Stimulated activated CD4-positive, alpha-beta T cell treated with anti-CD3 and anti-CD28 coated beads, Interleukin-4, amount 100 ng/mL, for 1 hour (primary cell): ENCODE results near the gene USP33.
"Not testable (repeated sequence)": the region's sequence is repeated elsewhere in the genome, so short reads cannot be mapped to it uniquely, and the experiment has no call there.

ENCODE experiments used
- DNase-seq: peaks from one replicate; pipeline ENCODE4 v3.0.0-alpha.2; 2020

USP33 gene

DNA sequence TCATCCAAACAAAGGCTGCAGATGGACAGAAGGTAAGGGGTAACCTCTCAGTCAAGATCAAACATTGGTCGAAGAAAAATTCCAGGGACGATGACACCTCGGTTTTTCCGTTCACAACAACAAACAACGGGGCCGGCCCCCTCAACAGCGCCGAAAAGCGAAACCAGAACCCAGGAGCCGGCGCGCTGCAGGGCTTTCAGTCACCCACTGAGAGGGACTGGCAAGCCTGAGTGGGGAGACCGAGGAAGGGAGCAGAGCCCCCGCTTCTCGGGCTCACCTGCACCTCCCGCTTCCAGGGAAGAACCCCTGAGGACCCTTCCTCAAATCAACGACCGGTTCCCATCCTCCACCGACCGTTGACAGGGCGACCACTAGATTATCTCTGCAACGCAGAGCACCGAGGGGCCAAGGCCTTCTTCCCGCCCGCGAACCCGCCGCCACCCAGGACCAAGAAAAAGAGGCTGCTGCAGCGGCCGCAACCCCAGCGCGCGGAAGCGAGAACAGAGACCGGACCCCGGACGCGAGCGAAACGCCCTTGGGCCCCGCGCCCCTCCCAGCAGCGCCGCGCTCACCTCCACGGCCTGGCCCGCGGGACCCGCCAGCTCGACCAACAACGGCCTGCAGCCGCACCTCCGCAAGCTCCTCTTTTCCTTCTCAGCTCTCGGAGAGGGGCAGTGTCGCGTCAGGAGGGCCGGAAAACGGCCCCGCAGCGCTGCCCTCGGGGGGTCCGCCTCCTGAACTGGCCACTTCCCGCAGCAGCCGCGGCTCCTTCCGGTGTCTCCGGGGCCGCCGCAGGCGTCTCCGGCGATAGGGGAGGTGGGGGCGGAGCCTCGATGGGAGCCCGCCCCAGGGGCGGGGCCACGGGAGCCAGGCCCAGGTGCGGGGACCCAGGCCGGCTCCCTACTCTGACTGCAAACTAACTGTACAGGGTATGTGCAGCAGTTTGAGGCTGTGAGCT is at the start of gene USP33:
Gene USP33, minus strand, starts transcription at position 782 of the 958 bp plus-strand sequence. CDS start 18,155 bp downstream, outside the sequence.
- DNase-seq, result peak; percentile 91

DNA sequence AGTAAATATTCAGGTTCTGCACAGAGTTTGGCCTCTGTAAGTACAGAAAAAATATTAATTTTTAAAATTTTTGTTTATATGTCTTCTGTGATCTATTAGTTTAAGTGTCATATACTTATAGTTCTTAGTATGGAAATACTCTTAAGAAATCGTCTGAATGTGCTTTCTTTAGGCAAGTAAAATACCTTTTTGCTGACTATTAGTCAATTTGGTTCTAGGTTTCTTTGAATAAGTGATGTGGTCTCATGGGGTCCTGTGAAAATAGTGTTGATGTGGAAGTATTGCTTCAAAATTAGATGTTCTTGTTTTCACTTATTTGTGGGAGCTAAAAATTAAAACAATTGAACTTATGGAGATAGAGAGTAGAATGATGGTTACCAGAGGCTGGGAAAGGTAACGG is 43.7 kb upstream of the USP33 start:
- no peak for DNase-seq

DNA sequence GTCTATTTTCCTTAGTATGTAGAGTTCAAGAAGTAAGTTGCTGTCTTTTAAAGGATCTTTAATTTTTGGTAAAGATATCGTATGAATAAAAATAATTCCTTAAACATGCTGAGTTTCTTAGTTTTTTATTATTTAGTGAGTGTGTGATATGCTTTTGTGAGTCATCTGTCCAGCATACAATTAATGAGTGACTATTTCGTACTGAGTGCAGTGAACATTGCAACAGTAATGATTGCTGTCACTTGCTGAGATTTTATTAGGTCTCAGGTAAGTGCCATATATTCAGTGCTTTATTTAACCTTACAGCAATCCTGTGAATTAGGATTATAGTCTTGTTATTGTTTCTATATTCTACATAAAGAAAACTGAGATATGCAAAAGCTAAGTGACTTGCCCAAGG is 42.4 kb upstream of the USP33 start:
- DNase-seq, result no peak

DNA sequence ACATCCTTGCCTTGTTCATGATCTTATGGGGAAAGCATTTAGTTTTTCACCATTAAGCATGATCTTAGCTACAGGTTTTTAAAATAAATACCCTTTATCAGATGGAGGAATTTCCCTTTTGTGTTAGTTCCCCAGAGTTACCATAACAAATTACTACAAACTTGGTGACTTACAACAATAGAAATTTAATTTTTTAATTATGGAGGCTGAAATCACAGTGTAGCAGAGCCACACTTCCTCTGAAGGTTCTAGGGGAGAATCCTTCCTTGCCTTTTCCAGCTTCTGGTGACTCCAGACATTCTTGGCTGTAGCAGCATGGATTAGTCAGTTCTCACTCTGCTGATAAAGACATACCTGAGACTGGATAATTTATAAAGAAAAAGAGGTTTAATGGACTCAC is 38.3 kb upstream of the USP33 start:
- DNase-seq, result no peak

DNA sequence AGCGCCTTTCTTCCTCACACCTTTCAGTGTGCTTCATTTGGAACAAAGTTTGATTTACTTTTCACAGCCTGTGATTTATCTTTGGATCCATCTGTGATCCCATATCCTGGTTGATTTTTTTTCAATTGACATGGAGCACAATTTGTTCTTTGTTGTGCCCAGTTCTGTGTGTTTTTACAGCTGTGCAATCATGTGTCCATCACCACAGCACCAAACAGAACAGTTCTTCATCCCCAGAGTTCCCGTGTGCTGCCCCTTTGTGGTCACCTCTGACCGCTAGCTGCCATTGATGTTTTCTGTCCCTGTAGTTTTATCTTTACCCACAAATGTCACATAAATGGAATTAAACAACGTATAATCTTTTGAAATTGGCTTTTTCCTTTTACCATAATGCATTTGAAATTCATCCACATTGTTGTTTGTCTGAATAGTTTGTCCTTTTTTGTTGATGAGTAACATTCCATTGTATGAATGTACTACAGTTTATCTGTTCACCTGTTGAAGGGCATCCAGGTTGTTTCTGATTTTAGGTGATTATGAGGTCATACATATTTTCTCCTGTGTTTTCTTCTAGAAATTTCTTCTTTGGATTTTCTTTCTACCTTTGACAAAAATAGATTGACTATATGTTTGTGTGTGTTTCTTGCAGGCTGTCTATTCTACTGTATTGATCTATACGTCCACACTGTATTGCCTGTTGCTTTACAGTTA is 37.2 kb upstream of the USP33 start:
- DNase-seq, result no peak

DNA sequence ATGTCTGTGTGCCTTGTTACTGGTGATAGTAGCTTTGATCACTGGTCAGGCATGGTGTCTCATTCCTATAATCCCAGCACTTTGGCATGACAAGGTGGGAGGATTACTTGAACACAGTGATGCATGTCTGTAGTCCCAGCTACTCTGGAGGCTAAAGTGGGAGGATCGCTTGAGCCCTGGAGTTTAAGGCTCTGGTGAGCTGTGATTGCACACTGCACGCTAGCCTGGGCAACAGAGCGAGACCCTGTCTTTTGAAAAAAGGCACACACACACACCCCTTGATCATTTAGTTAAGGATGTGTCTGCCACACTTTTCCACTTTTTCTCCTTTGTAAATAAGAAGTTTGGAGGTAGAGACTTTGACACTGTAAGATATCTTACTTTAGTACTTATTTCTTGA is 34.9 kb upstream of the USP33 start:
- no peak for DNase-seq

DNA sequence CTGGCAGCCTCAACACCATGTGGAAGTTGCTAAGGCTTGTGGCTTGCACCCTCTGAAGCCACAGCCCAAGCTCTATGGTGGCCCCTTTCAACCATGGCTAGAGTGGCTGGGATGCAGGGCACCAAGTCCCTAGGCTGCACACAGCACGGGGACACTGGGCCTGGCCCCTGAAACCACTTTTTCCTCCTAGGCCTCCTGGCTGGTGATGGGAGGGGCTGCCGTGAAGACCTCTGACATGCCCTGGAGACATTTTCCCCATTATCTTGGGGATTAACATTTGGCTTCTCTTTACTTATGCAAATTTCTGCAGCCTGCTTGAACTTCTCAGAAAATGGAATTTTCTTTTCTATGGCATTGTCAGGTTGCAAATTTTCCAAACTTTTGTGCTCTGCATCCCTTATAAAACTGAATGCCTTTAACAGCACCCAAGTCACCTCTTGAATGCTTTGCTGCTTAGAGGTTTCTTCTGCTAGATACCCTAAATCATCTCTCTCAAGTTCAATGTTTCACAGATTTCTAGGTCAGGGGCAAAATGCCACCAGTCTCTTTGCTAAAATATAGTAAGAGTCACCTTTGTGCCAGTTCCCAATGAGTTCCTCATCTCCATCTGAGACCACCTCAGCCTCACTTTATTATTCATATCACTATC is 26.6 kb upstream of the USP33 start:
- not testable (repeated sequence) for DNase-seq

DNA sequence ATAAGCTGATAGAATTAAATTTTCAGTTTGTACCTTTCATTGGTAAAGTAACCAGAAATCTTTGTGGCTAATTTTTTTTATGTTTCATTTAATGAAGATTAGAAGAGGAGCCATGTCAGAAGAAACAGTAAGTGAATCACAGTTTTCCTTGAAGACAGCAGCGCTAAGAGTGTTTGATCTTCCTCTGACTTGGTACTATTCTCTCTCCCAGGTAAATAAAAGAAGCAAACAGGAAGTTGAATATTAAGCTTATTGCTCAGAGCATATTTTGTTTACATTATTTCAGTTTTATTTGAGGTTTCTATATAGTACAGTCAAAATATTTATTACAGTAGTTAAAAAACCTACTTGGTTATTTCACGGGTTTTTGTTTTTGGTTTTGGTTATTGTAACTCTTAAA is 23.5 kb upstream of the USP33 start:
- no peak for DNase-seq

DNA sequence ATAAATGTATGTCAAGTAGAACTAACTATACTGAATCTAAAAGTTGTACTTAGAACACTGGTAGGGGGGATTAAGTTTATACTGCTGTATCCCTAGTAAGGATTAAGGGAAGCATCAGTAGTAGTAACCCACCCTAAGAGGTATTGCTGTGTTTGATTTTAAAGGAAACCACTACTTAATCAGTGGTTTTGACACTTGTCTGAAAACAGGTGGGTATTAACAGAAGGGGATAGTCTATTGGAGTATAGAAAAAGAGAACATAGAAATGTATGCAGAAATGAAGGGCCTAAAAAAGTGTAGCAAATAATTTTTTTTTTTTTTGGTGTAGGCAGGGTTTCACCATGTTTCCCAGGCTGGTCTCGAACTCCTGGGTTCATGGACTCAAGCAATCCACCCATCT is 22.0 kb upstream of the USP33 start:
- no peak for DNase-seq

DNA sequence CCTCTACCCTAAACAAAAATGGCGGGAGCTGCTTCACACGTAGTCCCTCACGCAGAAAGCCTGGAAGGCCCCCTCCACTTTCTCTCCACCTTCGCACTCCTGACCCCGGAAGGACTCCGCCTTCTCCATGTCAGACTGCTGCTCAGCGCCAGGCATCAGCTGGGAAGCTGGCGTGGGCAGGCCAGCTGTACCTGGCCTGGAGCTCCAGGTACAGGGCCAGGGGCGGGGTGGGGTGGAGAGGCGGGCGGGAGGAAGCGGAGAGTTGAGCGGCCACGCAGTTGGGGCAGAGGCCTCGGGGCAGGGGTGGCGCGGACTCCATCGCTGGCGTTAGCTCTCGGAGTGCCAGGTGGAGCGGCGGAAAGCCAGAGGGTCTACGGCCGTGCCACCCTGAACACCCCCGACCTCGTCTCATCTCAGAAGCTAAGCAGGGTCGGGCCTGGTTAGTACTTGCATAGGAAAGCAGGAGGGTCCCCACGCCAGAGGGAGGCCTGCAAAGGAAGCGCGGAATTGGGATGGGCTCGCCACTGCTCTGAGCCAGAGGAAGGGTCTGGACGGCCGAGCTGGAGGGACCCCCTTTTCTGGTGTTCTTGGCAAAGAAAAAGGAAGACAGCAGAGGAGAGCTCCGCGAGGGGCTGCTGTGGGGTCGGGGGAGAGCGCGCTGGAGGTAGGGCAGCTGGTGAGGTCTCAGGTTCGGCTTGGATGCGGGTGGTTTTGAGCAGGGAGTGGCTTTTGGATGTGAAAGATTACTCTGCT is 20.1 kb upstream of the USP33 start, which contains the start of gene MIGA1:
Gene MIGA1, plus strand, starts transcription at position 121 of the 753 bp plus-strand sequence. CDS start 3,604 bp downstream, outside the sequence.
- DNase-seq, result peak; percentile 81

DNA sequence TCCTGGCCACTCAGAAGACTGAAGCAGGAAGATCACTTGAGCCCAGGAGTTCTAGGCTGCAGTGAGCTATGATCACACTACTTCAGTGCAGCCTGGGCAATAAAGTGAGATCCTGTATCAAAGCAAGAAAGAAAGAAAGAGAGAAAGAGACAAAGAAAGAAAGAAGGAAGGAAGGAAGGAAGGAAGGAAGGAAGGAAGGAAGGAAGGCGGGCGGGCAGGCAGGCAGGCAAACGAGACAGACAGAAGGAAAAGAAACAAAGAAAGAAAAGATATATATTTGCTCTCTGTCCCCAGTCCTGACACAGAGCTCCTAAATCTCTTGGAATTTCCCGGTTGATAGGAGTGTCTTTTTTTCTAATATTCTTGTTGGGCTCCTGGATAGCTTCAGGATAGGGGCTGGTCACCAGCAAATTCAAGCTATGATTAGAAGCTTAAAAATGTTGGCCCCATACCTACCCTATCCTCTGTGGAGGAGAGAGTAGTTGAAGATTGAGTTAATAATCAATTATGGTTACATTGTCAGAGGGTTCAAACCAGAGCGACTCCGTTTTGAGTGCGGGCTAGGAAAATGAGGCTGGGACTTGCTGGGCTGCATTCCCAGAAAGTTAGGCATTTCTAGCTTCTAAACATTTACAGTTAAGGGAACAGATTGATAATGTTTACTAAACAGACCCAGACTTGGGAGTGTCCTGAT is 16.5 kb upstream of the USP33 start:
- DNase-seq, result no peak

DNA sequence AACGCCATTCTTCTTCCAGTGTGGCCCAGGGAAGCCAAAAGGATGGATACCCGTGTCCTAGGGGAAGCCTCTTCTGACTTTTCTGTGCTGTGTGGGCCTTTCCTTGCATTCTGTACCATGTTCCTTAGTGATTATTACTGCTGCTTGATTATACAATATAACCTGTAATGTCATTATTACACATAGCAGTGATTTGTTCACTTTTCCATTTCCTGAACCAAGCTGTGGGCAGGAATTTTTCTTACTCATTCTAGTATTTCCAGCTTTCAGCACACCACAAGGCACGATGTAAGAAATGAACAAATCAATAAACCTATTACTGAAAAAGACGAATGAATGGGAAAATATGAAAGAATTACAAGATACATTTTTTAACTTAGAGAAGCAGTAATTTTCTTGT is 8.4 kb upstream of the USP33 start:
- DNase-seq, result no peak

DNA sequence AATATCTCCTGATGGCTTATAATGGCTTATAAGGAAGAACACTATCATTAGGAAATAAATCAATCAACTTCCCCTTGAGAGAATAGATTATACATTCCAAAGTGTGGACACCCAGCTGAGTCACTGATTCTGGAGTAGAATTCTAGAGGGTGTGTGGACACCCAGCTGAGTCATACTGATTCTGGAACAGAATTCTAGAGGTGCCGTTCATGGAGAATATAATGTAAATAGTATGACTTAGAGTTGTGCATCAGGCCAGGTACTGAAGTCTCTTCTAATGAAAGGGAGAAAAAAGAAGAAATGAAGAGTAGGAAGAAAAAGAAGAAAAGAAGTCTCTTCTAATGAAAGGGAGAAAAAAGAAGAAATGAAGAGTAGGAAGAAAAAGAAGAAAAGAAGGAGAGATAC is 2.4 kb upstream of the USP33 start:
- DNase-seq, result no peak

DNA sequence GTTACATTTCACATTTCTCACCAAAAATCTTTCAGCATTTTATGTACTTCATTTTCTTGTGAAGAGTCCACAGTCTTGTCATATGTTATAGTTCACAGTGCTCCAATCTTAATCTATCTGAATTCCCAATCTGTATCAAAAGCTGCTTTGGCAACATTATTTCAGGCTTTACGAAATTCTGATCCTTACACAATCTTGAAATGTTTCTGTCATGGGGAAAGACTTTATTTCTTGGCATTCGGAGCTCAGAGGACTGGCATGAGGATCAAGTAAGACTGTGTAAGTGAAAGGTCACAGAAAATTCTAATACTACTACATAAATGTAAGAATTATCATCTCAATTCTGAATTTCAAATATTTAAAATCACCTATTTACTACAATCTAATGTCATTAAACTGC is 2.0 kb downstream of the USP33 start:
- DNase-seq, result no peak

DNA sequence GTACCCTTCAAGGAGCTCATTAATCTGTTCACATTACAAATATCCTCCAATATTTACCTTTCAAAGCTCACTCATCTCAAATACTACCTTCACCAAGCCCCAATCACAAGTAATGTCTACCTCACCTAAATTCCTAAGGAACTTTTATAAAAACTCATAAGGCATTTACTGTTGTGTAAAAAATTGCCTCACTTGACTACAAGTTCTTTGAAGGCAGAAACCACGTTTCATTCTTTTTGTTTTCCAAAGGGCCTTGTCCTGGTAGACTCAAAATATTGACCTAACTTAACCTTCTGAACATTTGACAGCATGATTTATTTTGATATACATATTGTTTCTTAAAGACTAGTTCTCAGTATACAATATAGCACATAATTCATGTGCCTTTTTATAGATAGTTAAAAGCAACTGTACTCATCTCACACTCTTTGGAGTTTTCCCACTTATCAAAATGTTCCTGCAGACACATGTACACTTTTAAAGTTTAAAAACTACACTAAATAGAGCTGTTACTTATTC is 2.5 kb downstream of the USP33 start:
- DNase-seq, result no peak

DNA sequence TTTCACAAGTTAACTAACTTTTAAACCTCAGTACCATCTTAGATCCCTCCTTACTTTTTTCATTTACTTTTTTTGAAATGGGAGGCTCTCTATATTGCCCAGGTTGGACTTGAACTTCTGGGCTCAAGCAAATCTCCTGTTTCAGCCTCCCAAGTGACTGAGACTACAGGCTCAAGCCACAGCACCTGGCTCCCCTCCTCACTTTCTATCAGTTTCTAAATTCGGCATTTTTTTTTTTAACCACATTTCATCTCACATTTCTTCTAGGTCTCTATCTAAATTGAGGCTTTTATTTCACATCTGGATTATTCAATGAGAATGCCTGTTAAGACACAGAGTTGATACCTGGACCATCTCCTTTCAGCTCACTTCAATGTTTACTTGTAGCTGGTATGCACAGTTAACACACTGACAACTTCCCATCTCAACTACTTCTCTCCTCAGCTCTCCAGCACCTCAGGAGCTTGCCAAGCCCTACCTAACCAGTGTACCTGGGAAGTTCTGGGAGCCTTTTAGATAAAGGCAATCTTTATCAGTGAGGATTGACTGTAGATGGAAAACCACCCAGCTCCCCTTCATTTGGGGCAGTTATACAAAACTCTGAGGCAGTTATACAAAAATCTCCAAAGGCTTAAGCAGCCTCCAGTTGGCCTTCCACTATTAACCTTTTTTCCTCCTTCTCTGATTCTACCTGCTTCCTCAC is 3.4 kb downstream of the USP33 start:
- DNase-seq, result no peak

DNA sequence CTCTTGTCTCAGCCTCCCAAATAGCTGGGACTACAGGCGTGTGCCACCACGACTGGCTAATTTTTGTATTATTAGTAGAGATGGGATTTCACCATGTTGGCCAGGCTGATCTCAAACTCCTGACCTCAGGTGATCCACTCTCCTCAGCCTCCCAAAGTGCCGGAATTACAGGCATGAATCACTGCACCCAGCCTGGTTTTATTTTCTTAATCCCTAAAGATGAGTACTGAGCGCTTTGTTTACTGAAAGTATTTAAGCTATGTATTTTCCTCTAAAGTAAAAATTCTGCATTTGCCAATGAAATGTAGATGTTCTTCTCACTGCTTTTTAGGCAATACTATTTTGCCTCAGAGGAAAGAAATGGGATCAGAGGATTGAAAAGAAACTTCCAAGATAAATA is 10.2 kb downstream of the USP33 start:
- not testable (repeated sequence) for DNase-seq

DNA sequence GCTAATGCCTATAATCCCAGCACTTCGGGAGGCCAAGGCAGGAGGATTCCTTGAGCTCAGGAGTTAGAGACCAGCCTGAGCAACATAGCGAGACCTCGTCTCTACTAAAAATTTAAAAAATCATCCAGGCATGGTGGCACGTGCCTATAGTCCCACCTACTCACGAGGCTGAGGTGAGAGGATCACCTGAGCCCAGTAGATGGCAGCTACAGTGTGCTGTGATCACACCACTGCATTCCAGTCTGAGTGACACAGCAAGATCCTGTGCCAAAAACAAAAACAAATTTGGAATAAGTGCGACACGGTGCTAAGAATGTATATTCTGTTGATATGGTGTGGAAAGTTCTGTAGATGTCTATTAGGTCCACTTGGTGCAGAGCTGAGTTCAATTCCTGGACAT is 15.1 kb downstream of the USP33 start:
- no peak for DNase-seq

DNA sequence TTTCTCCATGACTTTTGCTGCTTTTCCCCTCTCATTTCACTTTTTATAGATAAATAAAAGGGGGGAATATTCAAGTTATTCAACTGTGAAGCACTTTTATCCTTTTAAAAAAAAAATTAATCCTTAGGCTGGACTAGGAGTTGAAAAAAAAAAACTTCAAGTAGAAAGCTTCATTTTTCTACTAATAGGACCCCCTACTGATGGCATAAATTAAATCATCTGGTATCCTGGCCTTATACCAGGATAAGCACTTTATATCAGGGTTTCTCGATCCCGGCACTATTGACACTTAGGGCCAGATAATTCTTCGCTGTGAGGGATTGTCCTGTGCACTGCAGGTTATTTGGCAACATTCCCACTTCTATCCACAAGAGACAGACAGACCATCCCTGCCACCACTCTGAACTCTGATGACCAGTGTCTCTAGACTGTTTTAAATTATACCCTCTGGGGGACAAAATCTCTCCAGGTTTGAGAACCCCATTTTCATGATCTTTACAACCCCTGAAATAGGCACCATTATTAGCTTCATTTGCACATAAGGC is 17.6 kb downstream of the USP33 start:
- no peak for DNase-seq

DNA sequence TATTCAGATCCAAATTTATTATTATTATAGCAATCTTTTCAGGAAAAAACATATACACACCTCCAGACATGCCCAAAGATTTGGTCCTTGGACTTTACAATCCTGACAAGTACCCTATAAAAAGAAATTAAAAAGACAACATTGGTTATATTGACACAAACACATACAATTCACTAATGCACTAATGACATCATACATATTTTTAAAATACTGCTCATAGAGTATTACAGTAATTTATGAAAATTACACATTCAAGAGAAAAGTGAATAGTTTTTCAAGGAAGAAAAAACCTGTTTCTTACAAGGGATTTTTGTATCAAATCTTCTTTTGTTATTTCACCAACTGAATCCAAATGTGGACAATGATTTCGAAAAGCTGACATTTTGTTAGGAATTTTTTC is 18.3 kb downstream of the USP33 start:
- DNase-seq, result no peak

DNA sequence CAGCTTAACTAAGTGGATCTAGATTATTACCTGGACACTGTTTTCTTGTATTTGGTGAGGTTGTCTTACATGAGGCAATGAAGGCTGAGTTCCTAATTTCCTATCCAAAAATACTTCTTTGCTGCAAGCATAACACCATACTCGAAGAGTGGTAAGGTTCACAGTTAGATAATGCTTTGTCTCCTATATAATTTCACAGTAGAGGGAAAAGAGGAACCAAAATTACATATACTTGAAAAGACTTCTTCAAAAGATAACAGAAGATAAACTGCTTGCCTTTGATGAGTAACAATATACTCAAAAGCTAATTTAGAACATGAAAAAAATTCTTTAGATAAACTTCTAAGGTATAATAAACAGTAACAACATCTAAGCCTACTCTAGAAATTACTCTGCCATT is 20.4 kb downstream of the USP33 start:
- DNase-seq, result no peak
